ENCODE results near the gene MYLK.

GRCh38 chr3:123564056-123564455 is 320.1 kb downstream of the MYLK start:
- TF ChIP-seq POLR2AphosphoS5 (IDR thresholded peaks at IDR 0.05; ENCODE audit: low read depth, low read length) (no peak), SIN3A (IDR thresholded peaks at IDR 0.05; ENCODE audit: borderline replicate concordance, insufficient read depth, low read length) (no peak)

Data from PFSK-1 (cell line).